B cell (primary cell): ENCODE data around the gene COQ8A. TPM values are rescaled to one million over a fixed set of nuclear protein-coding genes. Genes with fewer than 3 reads are reported as not detected.

Experiments
- ATAC-seq: fragments of 200-7000 bp; cut with Tn5 transposase; one replicate; pipeline ENCODE4 v1.10.0; 2021; ENCODE audit warnings: low read depth, mild to moderate bottlenecking, moderate number of reproducible peaks, moderate library complexity
- CTCF ChIA-PET: fragments of 350-600 bp; sonication (Branson Sonifier 250); formaldehyde crosslinking; loops from one replicate; lab custom pipeline; 2021; ENCODE audit warnings: antibody characterized with exemption, inconsistent platforms; lab: Charles Lee
- POLR2A ChIA-PET: fragments of 350-600 bp; sonication (Branson Sonifier 250); formaldehyde crosslinking; loops from one replicate; lab custom pipeline; 2021; ENCODE audit warnings: antibody characterized with exemption; lab: Charles Lee
- DNase-seq: peaks from one replicate; pipeline ENCODE4 v3.0.0; 2013
- H2AFZ ChIP-seq: 2 replicates; pipeline ENCODE4 v1.6.1; 2012; ENCODE audit warnings: mild to moderate bottlenecking, low read depth, low read length; ENCODE audit not compliant: insufficient read depth, poor library complexity, severe bottlenecking
- H3K27ac ChIP-seq, 2 donors: 1 replicate in 1 of 2; 2 replicates in 1 of 2; pipeline ENCODE4 v1.5.1; 2012 to 2013; ENCODE audit warnings: low read length in 2 of 2, mild to moderate bottlenecking in 2 of 2, moderate library complexity in 1 of 2
- H3K27me3 ChIP-seq, 4 experiments: fragments of 200-600 bp in 1 of 4; sonication (generic) in 1 of 4; replicated peaks in 1 of 4; 1 replicate in 2 of 4; 2 replicates in 2 of 4; pipeline versions ENCODE4 v1.6.1 to v1.7.0; 2013 to 2016; ENCODE audit warnings: low read length in 3 of 4, mild to moderate bottlenecking in 2 of 4, mixed read lengths in 1 of 4, moderate library complexity in 1 of 4; ENCODE audit not compliant: insufficient read depth in 4 of 4, control insufficient read depth in 3 of 4; ENCODE audit errors: control extremely low read depth in 1 of 4
- H3K36me3 ChIP-seq, 2 experiments: replicated peaks in 1 of 2; 1 replicate in 1 of 2; 2 replicates in 1 of 2; pipeline versions ENCODE4 v1.6.1 to v1.7.1; 2013; ENCODE audit warnings: low read length in 1 of 2; ENCODE audit not compliant: insufficient read depth in 2 of 2, control insufficient read depth in 1 of 2; ENCODE audit errors: control extremely low read depth in 1 of 2, extremely low read depth in 1 of 2
- H3K4me1 ChIP-seq, 2 donors: fragments of 200-600 bp in 1 of 2; sonication (generic) in 1 of 2; 1 replicate in 1 of 2; 2 replicates in 1 of 2; pipeline versions ENCODE4 v1.5.1 to v1.6.1; 2013 to 2017; ENCODE audit warnings: low read length in 2 of 2; ENCODE audit not compliant: control insufficient read depth in 2 of 2, insufficient read depth in 2 of 2
- H3K4me2 ChIP-seq: replicated peaks from 2 replicates; pipeline ENCODE3; 2012; ENCODE audit warnings: mild to moderate bottlenecking, low read depth, low read length; ENCODE audit not compliant: poor library complexity, severe bottlenecking
- H3K4me3 ChIP-seq, 5 experiments: fragments of 200-600 bp in 1 of 5; sonication (generic) in 1 of 5; 1 replicate in 3 of 5; 2 replicates in 2 of 5; pipeline versions ENCODE4 v1.5.1 to v1.7.0; 2011 to 2016; ENCODE audit warnings: low read length in 4 of 5, mild to moderate bottlenecking in 4 of 5, low read depth in 2 of 5, control low read depth in 1 of 5, moderate library complexity in 1 of 5; ENCODE audit not compliant: insufficient read depth in 1 of 5; ENCODE audit errors: control extremely low read depth in 1 of 5, extremely low read depth in 1 of 5
- H3K79me2 ChIP-seq: fragments of 200-600 bp; sonication (generic); one replicate; pipeline ENCODE4 v1.6.0; 2016; ENCODE audit warnings: low read length; ENCODE audit not compliant: control insufficient read depth, insufficient read depth
- H3K9ac ChIP-seq: fragments of 200-600 bp; sonication (generic); 2 replicates; pipeline ENCODE4 v1.6.1; 2017; ENCODE audit warnings: mild to moderate bottlenecking, low read length, moderate library complexity
- H3K9me3 ChIP-seq, 3 donors: one replicate each; pipeline versions ENCODE4 v1.6.1 to v1.7.1; 2013; ENCODE audit warnings: low read length in 2 of 3; ENCODE audit not compliant: control insufficient read depth in 2 of 3, insufficient read depth in 1 of 3; ENCODE audit errors: control extremely low read depth in 1 of 3
- H4K20me1 ChIP-seq: 2 replicates; pipeline ENCODE4 v1.6.0; 2012; ENCODE audit warnings: mild to moderate bottlenecking, low read length; ENCODE audit not compliant: insufficient read depth, control insufficient read depth, poor library complexity, severe bottlenecking
- H3K27ac Mint-ChIP-seq: one replicate; pipeline ENCODE4 v1.8.0; 2021; ENCODE audit warnings: mixed read lengths
- H3K27me3 Mint-ChIP-seq: one replicate; pipeline ENCODE4 v1.8.0; 2021; ENCODE audit warnings: mixed read lengths
- H3K4me1 Mint-ChIP-seq: one replicate; pipeline ENCODE4 v1.8.0; 2021; ENCODE audit warnings: mixed read lengths
- H3K4me3 Mint-ChIP-seq: one replicate; pipeline ENCODE4 v1.8.0; 2021; ENCODE audit warnings: mixed read lengths
- H3K9me3 Mint-ChIP-seq: one replicate; pipeline ENCODE4 v1.8.0; 2022; ENCODE audit warnings: mixed read lengths; ENCODE audit not compliant: insufficient read depth
- CTCF ChIP-seq: fragments of 200-600 bp; IDR thresholded peaks from one replicate; pipeline ENCODE4 v1.8.0; 2022; ENCODE audit warnings: antibody characterized with exemption, mild to moderate bottlenecking
- EZH2 ChIP-seq: IDR thresholded peaks from 2 replicates; pipeline ENCODE4 v1.6.1; 2012; ENCODE audit warnings: borderline replicate concordance, low read depth, mild to moderate bottlenecking, moderate library complexity, low read length; ENCODE audit not compliant: insufficient read depth, poor library complexity, severe bottlenecking
- WGBS: methylation state at CpG from one replicate; pipeline ENCODE4 v1.1.5; 2013; ENCODE audit warnings: missing lambda C conversion rate; ENCODE audit not compliant: insufficient coverage; 5-methylcytosine and 5-hydroxymethylcytosine counted together
- intact Hi-C: fragments of 100-400 bp; cut with micrococcal nuclease; formaldehyde crosslinking; loops from one replicate; pipeline ENCODE4 v1.10.0; 2022
- polyA plus RNA-seq: library from polyadenylated mRNA; depleted of rRNA; stranded (reverse); fragments of >200 nt; gene quantifications from 2 replicates; pipeline ENCODE4 v1.2.3, GENCODE V29; 2012
- total RNA-seq, 2 donors: library from RNA; stranded (reverse); fragments of 120-200 nt in 1 of 2; gene quantifications; 1 replicate in 1 of 2; 2 replicates in 1 of 2; pipeline versions ENCODE4 v1.2.3 to v1.2.4, GENCODE V29; 2013 to 2022

Gene COQ8A
- total and polyA plus RNA-seq, 2 donors (not counting 1 experiment from before 2014, with no cell fraction given): 44.3 to 58.2 TPM

GRCh38 chr1:227004796-227005195, 64.7 kb downstream of the COQ8A start:
- Mint-ChIP-seq H3K4me3 (no peak overlapping the region), H3K27ac (no peak overlapping the region), H3K27me3 (no peaks in the 10 kb centered on the region), H3K4me1 (no peaks in the 10 kb centered on the region), H3K9me3 (no peaks in the 10 kb centered on the region)
- Histone ChIP-seq H3K36me3 (no peaks in the 10 kb centered on the region), H3K27ac (no peak overlapping the region), H4K20me1 (no peaks in the 10 kb centered on the region), H3K4me3 (no peak overlapping the region), H3K79me2 (no peaks in the 10 kb centered on the region), H2AFZ (no peak overlapping the region), H3K4me1 (no peaks in the 10 kb centered on the region), H3K9ac (no peak overlapping the region), H3K4me2 (no peak overlapping the region), H3K27me3 (no peaks in the 10 kb centered on the region), H3K9me3 (no peaks in the 10 kb centered on the region)
- intact Hi-C loops: no loop called here
- no peak for ATAC-seq
- ChIA-PET POLR2A (no interaction called here), CTCF (interaction anchor here (0.9 kb wide), 1 partner anchor 74 kb away, joined by 3 read pairs; no protein-coding TSS in a partner anchor)
- TF ChIP-seq EZH2: no peak
- no peak for TF ChIP-seq CTCF
- WGBS: 100% methylated on average over 5 of the region's 8 CpGs
- DNase-seq: no peak

DNA sequence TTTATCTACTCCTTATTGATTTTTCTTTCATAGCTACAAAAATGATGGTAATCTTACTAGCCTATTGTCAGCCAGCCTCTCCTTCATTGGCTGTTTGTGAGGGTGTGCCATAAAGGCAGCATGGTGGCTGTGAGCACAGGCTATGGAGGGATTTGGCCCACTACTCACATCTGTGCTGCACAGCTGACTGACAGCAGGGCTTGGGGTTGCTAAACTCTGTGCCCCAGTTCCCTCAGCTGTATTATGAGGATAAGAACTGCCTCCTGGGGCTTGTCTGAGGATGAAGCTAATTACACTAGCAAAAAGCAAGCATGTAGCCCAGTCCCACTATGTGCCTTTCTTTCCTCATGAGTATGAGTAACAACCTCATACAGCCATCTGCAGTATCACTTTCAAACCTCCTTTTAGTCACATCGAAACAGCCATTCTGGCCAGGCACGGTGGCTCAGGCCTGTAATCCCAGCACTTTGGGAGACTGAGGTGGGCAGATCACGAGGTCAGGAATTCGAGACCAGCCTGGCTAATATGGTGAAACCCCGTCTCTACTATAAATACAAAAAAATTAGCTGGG, 66.2 kb downstream of the COQ8A start:
- no peak overlapping the region for H3K4me2 ChIP-seq
- Mint-ChIP-seq H3K9me3 (no peaks in the 10 kb centered on the region), H3K4me1 (no peaks in the 10 kb centered on the region), H3K4me3 (no peak overlapping the region), H3K27ac (no peak overlapping the region), H3K27me3 (no peaks in the 10 kb centered on the region)
- ChIA-PET CTCF (interaction anchor here (0.7 kb wide), 1 partner anchor 686 kb away, joined by 3 read pairs; no protein-coding TSS in a partner anchor), POLR2A (no interaction called here)
- no peaks in the 10 kb centered on the region for H3K9me3 ChIP-seq
- H4K20me1 ChIP-seq: no peaks in the 10 kb centered on the region
- no peaks in the 10 kb centered on the region for H3K4me1 ChIP-seq
- H3K27me3 ChIP-seq: no peaks in the 10 kb centered on the region
- WGBS: 82% methylated on average over 3 of the region's 5 CpGs
- no peak for DNase-seq
- H3K79me2 ChIP-seq: no peaks in the 10 kb centered on the region
- H3K27ac ChIP-seq: no peak overlapping the region
- H3K9ac ChIP-seq: no peak overlapping the region
- TF ChIP-seq EZH2 (no peak), CTCF (no peak)
- ATAC-seq: no peak
- H2AFZ ChIP-seq: no peak overlapping the region
- no peaks in the 10 kb centered on the region for H3K36me3 ChIP-seq
- intact Hi-C loops: no loop called here
- no peak overlapping the region for H3K4me3 ChIP-seq
